ENCODE data around the gene FSIP1.
A peak's percentile ranks its signal among the peaks of the same experiment; 100 is the strongest.

FSIP1 gene

GRCh38 chr15:39587096-39587721 is 195.4 kb downstream of the FSIP1 start:
- Mint-ChIP-seq H3K27ac (no peak overlapping the region), H3K27me3 (peaks cover 12% of the 10 kb centered on the region), H3K4me1 (ENCODE audit: low read depth) (no peaks in the 10 kb centered on the region), H3K9me3 (no peaks in the 10 kb centered on the region), H3K36me3 (ENCODE audit: low read depth) (no peaks in the 10 kb centered on the region), H3K4me3 (no peak overlapping the region)
- DNase-seq: no peak

GRCh38 chr15:39586387-39587095 is 196.1 kb downstream of the FSIP1 start:
- H3K4me3 Mint-ChIP-seq: no peak overlapping the region
- peaks cover 2% of the 10 kb centered on the region for H3K4me1 Mint-ChIP-seq (ENCODE audit: low read depth)
- no peak overlapping the region for H3K27ac Mint-ChIP-seq
- DNase-seq: no peak
- peaks cover 19% of the 10 kb centered on the region for H3K27me3 Mint-ChIP-seq
- H3K9me3 Mint-ChIP-seq: no peaks in the 10 kb centered on the region
- H3K36me3 Mint-ChIP-seq (ENCODE audit: low read depth): no peaks in the 10 kb centered on the region

GRCh38 chr15:39585871-39586301 is 196.8 kb downstream of the FSIP1 start:
- H3K27ac Mint-ChIP-seq: no peak overlapping the region

GRCh38 chr15:39585389-39585841 is 197.2 kb downstream of the FSIP1 start:
- H3K36me3 Mint-ChIP-seq (ENCODE audit: low read depth): no peaks in the 10 kb centered on the region
- H3K27me3 Mint-ChIP-seq: peaks cover 25% of the 10 kb centered on the region
- H3K9me3 Mint-ChIP-seq: no peaks in the 10 kb centered on the region
- no peak overlapping the region for H3K4me3 Mint-ChIP-seq
- DNase-seq: no peak
- no peak overlapping the region for H3K27ac Mint-ChIP-seq
- H3K4me1 Mint-ChIP-seq (ENCODE audit: low read depth): peaks cover 8% of the 10 kb centered on the region

More at GRCh38 chr15:39585871-39586301, 196.8 kb downstream of the FSIP1 start:
- no peak for DNase-seq
- H3K4me1 Mint-ChIP-seq (ENCODE audit: low read depth): peaks cover 8% of the 10 kb centered on the region
- no peaks in the 10 kb centered on the region for H3K36me3 Mint-ChIP-seq (ENCODE audit: low read depth)
- H3K4me3 Mint-ChIP-seq: no peak overlapping the region
- H3K9me3 Mint-ChIP-seq: no peaks in the 10 kb centered on the region
- H3K27me3 Mint-ChIP-seq: peaks cover 25% of the 10 kb centered on the region

- peaks cover 28% of the 10 kb centered on the region for H3K27me3 Mint-ChIP-seq
- no peaks in the 10 kb centered on the region for H3K9me3 Mint-ChIP-seq
- no peak overlapping the region for H3K27ac Mint-ChIP-seq
- H3K4me3 Mint-ChIP-seq: no peak overlapping the region
- DNase-seq: no peak
- peaks cover 11% of the 10 kb centered on the region for H3K4me1 Mint-ChIP-seq (ENCODE audit: low read depth)
- H3K36me3 Mint-ChIP-seq (ENCODE audit: low read depth): no peaks in the 10 kb centered on the region
These were observed 197.8 kb downstream of the FSIP1 start for GRCh38 chr15:39584662-39585388.

- no peak for DNase-seq
- Mint-ChIP-seq H3K4me3 (no peak overlapping the region), H3K4me1 (ENCODE audit: low read depth) (peaks cover 15% of the 10 kb centered on the region), H3K36me3 (ENCODE audit: low read depth) (no peaks in the 10 kb centered on the region), H3K27ac (no peak overlapping the region), H3K9me3 (no peaks in the 10 kb centered on the region), H3K27me3 (peaks cover 34% of the 10 kb centered on the region)
These were observed 198.4 kb downstream of the FSIP1 start for GRCh38 chr15:39584266-39584659.

GRCh38 chr15:39583596-39584265 is 198.9 kb downstream of the FSIP1 start:
- H3K4me3 Mint-ChIP-seq: no peak overlapping the region
- DNase-seq: peak; percentile 40
- no peaks in the 10 kb centered on the region for H3K9me3 Mint-ChIP-seq
- no peaks in the 10 kb centered on the region for H3K36me3 Mint-ChIP-seq (ENCODE audit: low read depth)
- H3K27me3 Mint-ChIP-seq: peaks cover 39% of the 10 kb centered on the region
- H3K4me1 Mint-ChIP-seq (ENCODE audit: low read depth): peaks cover 16% of the 10 kb centered on the region
- no peak overlapping the region for H3K27ac Mint-ChIP-seq

GRCh38 chr15:39582977-39583595 is 199.6 kb downstream of the FSIP1 start:
- Mint-ChIP-seq H3K27ac (no peak overlapping the region), H3K4me3 (no peak overlapping the region), H3K36me3 (ENCODE audit: low read depth) (no peaks in the 10 kb centered on the region), H3K4me1 (ENCODE audit: low read depth) (peaks cover 16% of the 10 kb centered on the region), H3K27me3 (peaks cover 45% of the 10 kb centered on the region), H3K9me3 (no peaks in the 10 kb centered on the region)
- DNase-seq: no peak

GRCh38 chr15:39582286-39582976 is 200.2 kb downstream of the FSIP1 start:
- Mint-ChIP-seq H3K36me3 (ENCODE audit: low read depth) (no peaks in the 10 kb centered on the region), H3K4me3 (no peak overlapping the region), H3K27me3 (peaks cover 49% of the 10 kb centered on the region), H3K27ac (no peak overlapping the region), H3K4me1 (ENCODE audit: low read depth) (peaks cover 16% of the 10 kb centered on the region), H3K9me3 (no peaks in the 10 kb centered on the region)
- no peak for DNase-seq

GRCh38 chr15:39581793-39582285 is 200.8 kb downstream of the FSIP1 start:
- peaks cover 16% of the 10 kb centered on the region for H3K4me1 Mint-ChIP-seq (ENCODE audit: low read depth)
- peak overlapping the region; percentile 47 for H3K27ac Mint-ChIP-seq
- no peak overlapping the region for H3K4me3 Mint-ChIP-seq
- peaks cover 55% of the 10 kb centered on the region for H3K27me3 Mint-ChIP-seq
- H3K36me3 Mint-ChIP-seq (ENCODE audit: low read depth): no peaks in the 10 kb centered on the region
- DNase-seq: peak; percentile 32
- H3K9me3 Mint-ChIP-seq: no peaks in the 10 kb centered on the region

GRCh38 chr15:39581242-39581792 is 201.3 kb downstream of the FSIP1 start:
- peaks cover 16% of the 10 kb centered on the region for H3K4me1 Mint-ChIP-seq (ENCODE audit: low read depth)
- peaks cover 58% of the 10 kb centered on the region for H3K27me3 Mint-ChIP-seq
- H3K27ac Mint-ChIP-seq: peak overlapping the region; percentile 47
- H3K4me3 Mint-ChIP-seq: peak overlapping the region; percentile 65
- no peak for DNase-seq
- H3K36me3 Mint-ChIP-seq (ENCODE audit: low read depth): no peaks in the 10 kb centered on the region
- H3K9me3 Mint-ChIP-seq: no peaks in the 10 kb centered on the region

GRCh38 chr15:39580485-39581241 is 202.0 kb downstream of the FSIP1 start, which contains the start of gene THBS1:
Gene THBS1, plus strand, starts transcription at chr15:39581079. Its CDS starts 779 bp downstream, at chr15:39581858.
- DNase-seq: peak; percentile 70
- peaks cover 16% of the 10 kb centered on the region for H3K4me1 Mint-ChIP-seq (ENCODE audit: low read depth)
- H3K4me3 Mint-ChIP-seq: peak within 1 kb of the TSS; percentile 65
- H3K9me3 Mint-ChIP-seq: no peaks in the 10 kb centered on the region
- H3K36me3 Mint-ChIP-seq (ENCODE audit: low read depth): no peaks in the 10 kb centered on the region
- H3K27me3 Mint-ChIP-seq: peaks cover 64% of the 10 kb centered on the region
- H3K27ac Mint-ChIP-seq: peak within 1 kb of the TSS; percentile 47

GRCh38 chr15:39580117-39580484 is 202.5 kb downstream of the FSIP1 start:
- H3K9me3 Mint-ChIP-seq: no peaks in the 10 kb centered on the region
- no peak overlapping the region for H3K27ac Mint-ChIP-seq
- H3K4me3 Mint-ChIP-seq: peak overlapping the region; percentile 65
- H3K27me3 Mint-ChIP-seq: peaks cover 70% of the 10 kb centered on the region
- H3K36me3 Mint-ChIP-seq (ENCODE audit: low read depth): no peaks in the 10 kb centered on the region
- peaks cover 16% of the 10 kb centered on the region for H3K4me1 Mint-ChIP-seq (ENCODE audit: low read depth)
- DNase-seq: peak; percentile 94
